ENCODE results near the gene COPS2.

GRCh38 chr15:49178497-49178896 lies 23.1 kb upstream of the COPS2 start:
- TF ChIP-seq, protein P1, sequence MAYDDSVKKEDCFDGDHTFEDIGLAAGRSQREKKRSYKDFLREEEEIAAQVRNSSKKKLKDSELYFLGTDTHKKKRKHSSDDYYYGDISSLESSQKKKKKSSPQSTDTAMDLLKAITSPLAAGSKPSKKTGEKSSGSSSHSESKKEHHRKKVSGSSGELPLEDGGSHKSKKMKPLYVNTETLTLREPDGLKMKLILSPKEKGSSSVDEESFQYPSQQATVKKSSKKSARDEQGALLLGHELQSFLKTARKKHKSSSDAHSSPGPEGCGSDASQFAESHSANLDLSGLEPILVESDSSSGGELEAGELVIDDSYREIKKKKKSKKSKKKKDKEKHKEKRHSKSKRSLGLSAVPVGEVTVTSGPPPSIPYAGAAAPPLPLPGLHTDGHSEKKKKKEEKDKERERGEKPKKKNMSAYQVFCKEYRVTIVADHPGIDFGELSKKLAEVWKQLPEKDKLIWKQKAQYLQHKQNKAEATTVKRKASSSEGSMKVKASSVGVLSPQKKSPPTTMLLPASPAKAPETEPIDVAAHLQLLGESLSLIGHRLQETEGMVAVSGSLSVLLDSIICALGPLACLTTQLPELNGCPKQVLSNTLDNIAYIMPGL (CRISPR knock-in tag; IDR thresholded peaks at IDR 0.05): no peak
- no peak for TF ChIP-seq ZNF138 (CRISPR knock-in tag; conservative IDR thresholded peaks at IDR 0.05)
- TF ChIP-seq, protein P2, sequence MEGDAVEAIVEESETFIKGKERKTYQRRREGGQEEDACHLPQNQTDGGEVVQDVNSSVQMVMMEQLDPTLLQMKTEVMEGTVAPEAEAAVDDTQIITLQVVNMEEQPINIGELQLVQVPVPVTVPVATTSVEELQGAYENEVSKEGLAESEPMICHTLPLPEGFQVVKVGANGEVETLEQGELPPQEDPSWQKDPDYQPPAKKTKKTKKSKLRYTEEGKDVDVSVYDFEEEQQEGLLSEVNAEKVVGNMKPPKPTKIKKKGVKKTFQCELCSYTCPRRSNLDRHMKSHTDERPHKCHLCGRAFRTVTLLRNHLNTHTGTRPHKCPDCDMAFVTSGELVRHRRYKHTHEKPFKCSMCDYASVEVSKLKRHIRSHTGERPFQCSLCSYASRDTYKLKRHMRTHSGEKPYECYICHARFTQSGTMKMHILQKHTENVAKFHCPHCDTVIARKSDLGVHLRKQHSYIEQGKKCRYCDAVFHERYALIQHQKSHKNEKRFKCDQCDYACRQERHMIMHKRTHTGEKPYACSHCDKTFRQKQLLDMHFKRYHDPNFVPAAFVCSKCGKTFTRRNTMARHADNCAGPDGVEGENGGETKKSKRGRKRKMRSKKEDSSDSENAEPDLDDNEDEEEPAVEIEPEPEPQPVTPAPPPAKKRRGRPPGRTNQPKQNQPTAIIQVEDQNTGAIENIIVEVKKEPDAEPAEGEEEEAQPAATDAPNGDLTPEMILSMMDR (IDR thresholded peaks at IDR 0.05): no peak
- no peak for TF ChIP-seq FOXP4 (CRISPR knock-in tag; IDR thresholded peaks at IDR 0.05)
- TF ChIP-seq ZNF219 (CRISPR knock-in tag; IDR thresholded peaks at IDR 0.05; ENCODE audit: borderline replicate concordance): no peak
